Fibroblast of villous mesenchyme (primary cell): ENCODE measurements around the gene IL10RA. TPM values are rescaled to one million over a fixed set of nuclear protein-coding genes. Genes with fewer than 3 reads are reported as not detected.

Experiments
- DNase-seq: peaks from one replicate; pipeline ENCODE4 v3.0.0-alpha.2; 2010; ENCODE audit warnings: low read depth
- H3K4me3 ChIP-seq: 2 replicates; pipeline ENCODE4 v1.5.1; 2011; ENCODE audit warnings: low read depth, mild to moderate bottlenecking, low read length
- CTCF ChIP-seq: IDR thresholded peaks from 2 replicates; pipeline ENCODE4 v1.5.1; 2012; ENCODE audit warnings: low read depth, mild to moderate bottlenecking, low read length; ENCODE audit not compliant: insufficient read depth
- total RNA-seq: library from RNA; depleted of rRNA; stranded (reverse); fragments of >200 nt; gene quantifications from 2 replicates; pipeline ENCODE4 v1.2.3, GENCODE V29; 2012

Gene IL10RA
- total RNA-seq, 1 donor = not detected

GRCh38 chr11:118008271-118008911 is 22.2 kb downstream of the IL10RA start:
- TF ChIP-seq CTCF = no peak
- no peak for DNase-seq
- H3K4me3 ChIP-seq = no peak overlapping the region

- TF ChIP-seq CTCF = no peak
- no peak for DNase-seq
- H3K4me3 ChIP-seq = no peak overlapping the region
Observed at GRCh38 chr11:118009864-118010737, 23.9 kb downstream of the IL10RA start.

GRCh38 chr11:118010738-118011461 is 24.7 kb downstream of the IL10RA start:
- H3K4me3 ChIP-seq = no peak overlapping the region
- DNase-seq = no peak
- no peak for TF ChIP-seq CTCF

GRCh38 chr11:118012083-118012669 is 26.0 kb downstream of the IL10RA start:
- DNase-seq = no peak
- no peak for TF ChIP-seq CTCF
- no peak overlapping the region for H3K4me3 ChIP-seq

- TF ChIP-seq CTCF = no peak
- no peak for DNase-seq
- no peak overlapping the region for H3K4me3 ChIP-seq
Observed at GRCh38 chr11:118014022-118014421, 27.8 kb downstream of the IL10RA start.

- DNase-seq = no peak
- TF ChIP-seq CTCF = no peak
- no peak overlapping the region for H3K4me3 ChIP-seq
Observed at GRCh38 chr11:118015385-118015841, 29.2 kb downstream of the IL10RA start.
